Body of pancreas (tissue), 4 donors: ENCODE results near the gene LSM14B. TPM values are rescaled to one million over a fixed set of nuclear protein-coding genes. Genes with fewer than 3 reads are reported as not detected.
A peak's percentile ranks its signal among the peaks of the same experiment; 100 is the strongest.

Experiments
- ATAC-seq: fragments of 150-250 bp; one replicate; pipeline ENCODE4 v1.9.1; 2016
- DNase-seq, 4 donors: peaks; one replicate each; pipeline ENCODE4 v3.0.0-alpha.2; 2019
- H3K27ac ChIP-seq, 4 donors: fragments of 200-600 bp; sonication (generic); 1 replicate in 3 of 4; 2 replicates in 1 of 4; pipeline versions ENCODE4 v1.5.1 to v1.6.1; 2016 to 2019; ENCODE audit warnings: mild to moderate bottlenecking in 1 of 4, mixed read lengths in 1 of 4, moderate library complexity in 1 of 4
- H3K27me3 ChIP-seq, 2 donors: fragments of 200-600 bp; sonication (generic); one replicate each; pipeline ENCODE4 v1.6.0; 2016; ENCODE audit warnings: mild to moderate bottlenecking in 1 of 2
- H3K36me3 ChIP-seq, 2 donors: fragments of 200-600 bp; sonication (generic); replicated peaks in 1 of 2; 2 replicates each; pipeline ENCODE4 v1.5.1; 2016; ENCODE audit warnings: low read depth in 2 of 2; ENCODE audit not compliant: insufficient read depth in 1 of 2
- H3K4me1 ChIP-seq: fragments of 200-600 bp; sonication (generic); one replicate; pipeline ENCODE4 v1.6.0; 2016
- H3K4me3 ChIP-seq, 2 donors: fragments of 200-600 bp; sonication (generic); 1 replicate in 1 of 2; 2 replicates in 1 of 2; pipeline ENCODE4 v1.5.1; 2016 to 2019
- H3K9me3 ChIP-seq, 3 donors: fragments of 200-600 bp; sonication (generic); 1 replicate in 2 of 3; 2 replicates in 1 of 3; pipeline ENCODE4 v1.5.1; 2016
- CTCF ChIP-seq, 7 experiments: fragments of 450-650 bp in 4 of 7; fragments of 200-600 bp in 3 of 7; sonication (generic) in 3 of 7; IDR thresholded peaks; one replicate each; pipeline ENCODE4 v1.5.1; 2016 to 2019; ENCODE audit warnings: antibody characterized with exemption in 7 of 7
- POLR2A ChIP-seq, 3 donors: fragments of 450-650 bp; IDR thresholded peaks; one replicate each; pipeline ENCODE4 v1.6.1; 2016; ENCODE audit warnings: antibody characterized with exemption in 3 of 3, mild to moderate bottlenecking in 2 of 3
- WGBS, 2 donors: methylation state at CpG; one replicate each; pipeline ENCODE4 v1.1.5; 2017; 5-methylcytosine and 5-hydroxymethylcytosine counted together
- intact Hi-C: fragments of 100-400 bp; cut with DNase I; formaldehyde crosslinking; loops from one replicate; pipeline ENCODE4 v1.15.1; 2023
- total RNA-seq, 2 donors: library from RNA; depleted of rRNA; stranded (reverse); fragments of >200 nt; gene quantifications; one replicate each; pipeline ENCODE4 v1.1.0, GENCODE V29; 2016

LSM14B gene
- total RNA-seq, 2 donors from 2014 or later, result 11.5 to 12.2 TPM

GRCh38 chr20:62128502-62128901 is 6.2 kb downstream of the LSM14B start:
- Histone ChIP-seq H3K36me3 (peaks cover 7 to 38% of the 10 kb centered on the region in 2 donors), H3K4me1 (peaks cover 12% of the 10 kb centered on the region), H3K27me3 (no peaks in the 10 kb centered on the region), H3K9me3 (no peaks in the 10 kb centered on the region), H3K4me3 (no peak overlapping the region), H3K27ac (no peak overlapping the region)
- DNase-seq, result no peak
- WGBS, 2 donors, result 76 to 88% methylated on average over 6 of the region's 6 CpGs
- TF ChIP-seq CTCF (IDR thresholded peaks at IDR 0.05), result no peak
- TF ChIP-seq POLR2A (IDR thresholded peaks at IDR 0.05), result no peak
- no peak for ATAC-seq
- intact Hi-C loops, result loop anchor here (5.0 kb wide), 1 partner anchor 66 kb away; no protein-coding TSS in a partner anchor

DNA sequence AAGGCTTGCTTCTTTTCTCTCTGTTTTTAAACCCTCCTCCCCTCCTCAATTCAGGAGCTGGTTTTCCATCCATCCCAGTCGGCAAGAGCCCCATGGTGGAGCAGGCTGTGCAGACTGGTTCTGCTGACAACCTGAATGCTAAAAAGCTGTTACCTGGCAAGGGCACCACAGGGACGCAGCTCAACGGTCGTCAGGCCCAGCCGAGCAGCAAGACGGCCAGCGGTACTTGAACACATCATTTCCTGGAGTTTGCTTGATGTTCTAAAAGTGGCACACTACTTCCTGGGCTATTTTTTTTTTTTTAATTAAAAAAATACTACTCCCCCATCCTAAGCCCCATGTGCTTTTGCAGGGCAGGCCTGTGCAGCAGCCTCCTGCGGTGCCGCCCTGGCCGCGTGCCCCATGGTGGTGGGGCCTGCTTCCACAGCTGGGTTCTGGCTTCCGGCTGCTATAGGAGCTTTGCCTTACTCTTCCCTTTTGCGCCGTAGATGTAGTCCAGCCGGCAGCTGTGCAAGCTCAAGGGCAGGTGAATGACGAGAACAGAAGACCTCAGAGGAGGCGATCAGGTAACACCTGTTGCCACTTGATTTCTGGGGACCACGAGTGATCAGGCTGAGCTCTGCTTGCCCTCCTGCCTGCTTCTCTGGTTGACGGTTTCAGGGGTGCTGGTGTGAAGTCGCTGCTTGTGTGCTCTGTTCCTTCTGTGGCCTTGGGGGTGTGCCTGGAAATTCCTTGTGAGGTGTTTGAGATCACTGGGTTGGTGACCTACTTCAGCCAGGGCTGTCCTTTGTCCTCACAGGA is 7.7 kb downstream of the LSM14B start:
- Histone ChIP-seq H3K4me1 (no peaks in the 10 kb centered on the region), H3K4me3 (no peak overlapping the region), H3K27ac (no peak overlapping the region), H3K27me3 (no peaks in the 10 kb centered on the region), H3K9me3 (no peaks in the 10 kb centered on the region), H3K36me3 (peaks cover 7 to 41% of the 10 kb centered on the region in 2 donors)
- TF ChIP-seq POLR2A (IDR thresholded peaks at IDR 0.05), result no peak
- TF ChIP-seq CTCF (IDR thresholded peaks at IDR 0.05), result no peak
- ATAC-seq (no peak), DNase-seq (no peak)
- WGBS, 2 donors, result 83 to 87% methylated on average over 12 to 20 of the region's 20 CpGs
- intact Hi-C loops, result loop anchor here (5.0 kb wide), 1 partner anchor 68 kb away; no protein-coding TSS in a partner anchor

- no peak overlapping the region for H3K4me3 ChIP-seq
- WGBS, 2 donors, result 87 to 89% methylated on average over 15 to 25 of the region's 25 CpGs
- TF ChIP-seq CTCF (IDR thresholded peaks at IDR 0.05) (no peak), POLR2A (IDR thresholded peaks at IDR 0.05) (no peak)
- peaks cover 7 to 42% of the 10 kb centered on the region in 2 donors for H3K36me3 ChIP-seq
- H3K9me3 ChIP-seq, result no peaks in the 10 kb centered on the region
- ATAC-seq, result no peak
- no peak for DNase-seq
- intact Hi-C loops, result no loop called here
- H3K27me3 ChIP-seq, result no peaks in the 10 kb centered on the region
- no peak overlapping the region for H3K27ac ChIP-seq
- no peaks in the 10 kb centered on the region for H3K4me1 ChIP-seq
Observed at GRCh38 chr20:62131560-62132320, 9.5 kb downstream of the LSM14B start.

DNA sequence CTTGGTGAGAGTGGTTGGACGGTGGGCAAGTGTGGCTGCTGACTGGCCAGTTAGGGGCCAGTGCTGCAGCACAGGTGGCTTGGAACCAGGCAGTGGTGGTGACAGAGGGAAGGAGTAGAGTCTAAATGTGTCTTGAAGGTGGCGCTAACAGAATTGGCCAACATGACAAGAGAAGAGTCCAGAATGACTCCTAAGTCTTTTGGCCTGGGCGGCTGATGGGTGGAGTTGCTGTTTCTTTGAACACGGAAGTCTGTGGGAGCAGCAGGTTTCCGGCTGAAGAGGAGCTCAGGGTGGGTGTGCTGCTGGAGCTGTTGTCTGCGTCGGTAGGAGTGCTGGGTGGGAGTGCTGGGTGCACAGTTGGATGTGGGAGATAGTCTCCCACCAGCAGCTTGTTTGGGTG is 10.1 kb downstream of the LSM14B start:
- Histone ChIP-seq H3K4me3 (no peak overlapping the region), H3K27ac (peak overlapping the region in 2 of 4 donors; percentile 18 to 22), H3K4me1 (no peaks in the 10 kb centered on the region), H3K27me3 (no peaks in the 10 kb centered on the region), H3K9me3 (no peaks in the 10 kb centered on the region), H3K36me3 (peaks cover 7 to 41% of the 10 kb centered on the region in 2 donors)
- intact Hi-C loops, result no loop called here
- 86 to 87% methylated on average over 7 of the region's 7 CpGs for WGBS, 2 donors
- no peak for DNase-seq
- no peak for ATAC-seq
- TF ChIP-seq POLR2A (IDR thresholded peaks at IDR 0.05) (no peak), CTCF (IDR thresholded peaks at IDR 0.05) (no peak)
